Central memory CD8-positive, alpha-beta T cell (primary cell): Measurements from ENCODE around the gene CTNS.

ENCODE experiments used
- ATAC-seq: fragments of 150-1000 bp; cut with Tn5 transposase; replicated peaks from 2 replicates; pipeline ENCODE4 v1.10.0; 2022; ENCODE audit warnings: mild to moderate bottlenecking, moderate FRiP score, moderate number of reproducible peaks; ENCODE audit not compliant: poor library complexity, severe bottlenecking; ENCODE audit errors: extremely low read depth
- DNase-seq, 2 donors: peaks; one replicate each; pipeline ENCODE4 v3.0.0; 2021; ENCODE audit warnings: low spot score in 2 of 2
- H3K27ac Mint-ChIP-seq: one replicate; pipeline ENCODE4 v1.8.0; 2022; ENCODE audit warnings: low read depth, mild to moderate bottlenecking, moderate library complexity, mixed read lengths
- H3K27me3 Mint-ChIP-seq: one replicate; pipeline ENCODE4 v1.8.0; 2022; ENCODE audit warnings: mixed read lengths
- H3K36me3 Mint-ChIP-seq: one replicate; pipeline ENCODE4 v1.8.0; 2022; ENCODE audit warnings: mild to moderate bottlenecking, moderate library complexity, mixed read lengths; ENCODE audit not compliant: insufficient read depth
- H3K4me1 Mint-ChIP-seq: one replicate; pipeline ENCODE4 v1.8.0; 2022; ENCODE audit warnings: mixed read lengths
- H3K4me3 Mint-ChIP-seq: one replicate; pipeline ENCODE4 v1.8.0; 2022; ENCODE audit warnings: mild to moderate bottlenecking, moderate library complexity, mixed read lengths
- H3K9me3 Mint-ChIP-seq: one replicate; pipeline ENCODE4 v1.8.0; 2022; ENCODE audit warnings: mixed read lengths

The CTNS gene

DNA sequence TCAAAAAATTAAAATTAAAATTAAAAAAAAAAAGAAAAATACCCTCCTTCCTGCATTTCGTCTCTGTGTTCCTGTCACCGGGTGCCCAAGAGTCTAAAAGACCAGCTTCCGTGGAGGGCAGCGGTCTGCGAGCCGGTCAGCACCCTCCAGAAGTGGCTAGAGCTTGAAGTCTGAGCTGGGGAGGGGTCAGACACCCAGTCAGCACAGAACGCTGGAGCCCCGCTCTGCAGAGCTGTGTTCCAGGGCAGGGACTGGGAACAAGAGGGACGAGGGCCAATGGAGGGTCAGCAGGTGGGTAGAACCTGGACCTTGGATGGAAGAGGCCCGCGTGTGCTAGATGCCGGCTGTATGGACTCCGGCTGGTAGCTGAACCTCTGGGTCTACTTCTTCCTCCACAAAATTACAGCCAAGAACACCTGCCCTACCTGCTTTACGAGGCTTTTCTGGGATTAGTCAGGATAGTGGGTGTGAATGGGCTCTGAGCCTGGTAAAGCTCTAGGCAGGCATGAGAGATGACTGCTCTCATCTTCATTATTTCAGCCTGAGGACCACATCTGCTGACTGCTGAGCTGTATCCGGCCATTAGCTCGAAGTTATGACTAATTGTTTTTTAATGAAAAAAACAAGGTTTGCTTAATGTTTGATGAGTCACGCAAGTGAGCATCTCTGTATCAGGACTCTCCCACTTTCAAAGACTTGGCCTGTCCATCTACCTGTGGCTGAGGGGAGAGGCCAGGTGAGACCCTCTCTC, 33.3 kb upstream of the CTNS start:
- Mint-ChIP-seq H3K4me3 (no peak overlapping the region), H3K4me1 (no peaks in the 10 kb centered on the region), H3K9me3 (no peaks in the 10 kb centered on the region), H3K36me3 (peaks cover 4% of the 10 kb centered on the region), H3K27ac (no peak overlapping the region), H3K27me3 (no peaks in the 10 kb centered on the region)
- DNase-seq (no peak), ATAC-seq (no peak)

DNA sequence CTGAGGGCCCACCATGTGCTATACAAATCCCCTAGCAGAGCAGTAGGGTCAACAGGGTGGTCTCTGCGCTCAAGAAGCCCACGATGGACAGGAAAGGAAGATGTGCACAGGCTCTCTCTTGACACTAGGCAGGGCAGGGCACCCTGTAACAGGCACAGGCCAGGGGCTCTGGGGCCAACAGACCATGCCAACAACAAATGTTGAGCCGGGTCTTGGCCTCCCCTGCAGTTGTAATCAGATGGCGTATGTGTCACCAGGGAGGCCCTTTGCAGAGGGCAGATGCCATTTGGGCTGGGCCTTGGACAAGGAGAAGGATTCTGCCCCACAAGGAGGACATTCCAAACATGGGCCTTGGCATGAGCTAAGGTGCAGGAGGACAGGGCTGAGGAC, 32.7 kb upstream of the CTNS start:
- Mint-ChIP-seq H3K9me3 (no peaks in the 10 kb centered on the region), H3K4me1 (no peaks in the 10 kb centered on the region), H3K27ac (no peak overlapping the region), H3K36me3 (peaks cover 4% of the 10 kb centered on the region), H3K4me3 (no peak overlapping the region), H3K27me3 (no peaks in the 10 kb centered on the region)
- ATAC-seq, result no peak
- no peak for DNase-seq

DNA sequence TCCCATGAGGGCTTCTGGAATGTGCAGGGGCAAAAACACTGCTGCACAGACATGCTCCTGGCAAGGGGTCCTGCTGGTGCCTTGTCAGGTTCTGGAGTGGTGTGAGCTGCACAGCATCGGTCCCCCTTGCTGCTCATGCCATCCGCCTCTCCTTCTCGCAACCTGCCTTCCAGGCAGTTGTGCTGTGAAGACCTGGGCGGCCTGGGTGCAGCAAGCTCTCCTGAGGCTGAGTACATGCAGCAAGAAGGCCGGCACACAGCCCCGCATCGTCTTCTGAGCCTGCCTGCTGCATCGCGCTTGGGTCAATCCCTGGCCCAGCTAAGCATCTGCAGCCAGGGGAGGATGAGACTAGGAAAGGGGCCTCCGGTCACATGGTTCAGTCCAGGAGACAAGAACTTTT, 26.9 kb upstream of the CTNS start:
- DNase-seq (no peak), ATAC-seq (no peak)
- Mint-ChIP-seq H3K4me3 (no peak overlapping the region), H3K27ac (no peak overlapping the region), H3K36me3 (peaks cover 20% of the 10 kb centered on the region), H3K9me3 (no peaks in the 10 kb centered on the region), H3K4me1 (no peaks in the 10 kb centered on the region), H3K27me3 (no peaks in the 10 kb centered on the region)

DNA sequence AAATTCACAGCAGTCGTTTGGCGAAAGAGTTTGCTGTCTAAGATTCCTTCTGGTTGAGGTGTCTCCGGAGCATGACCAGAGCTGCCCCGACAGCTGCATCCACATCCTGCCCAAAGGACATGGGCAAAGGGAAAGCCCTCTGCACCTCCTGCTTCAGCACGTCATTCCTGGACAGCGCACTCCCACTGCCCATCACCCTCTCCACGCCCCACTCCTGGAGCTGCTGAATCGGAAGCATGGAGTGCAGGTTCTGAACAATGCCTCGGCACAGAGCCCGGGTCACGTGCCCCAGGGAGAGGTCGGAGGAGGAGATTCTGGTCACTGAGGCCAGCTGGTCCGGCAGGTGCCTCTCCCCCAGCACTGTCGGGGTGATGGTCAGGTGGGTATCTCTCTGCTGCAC, 26.0 kb upstream of the CTNS start:
- no peak for DNase-seq
- Mint-ChIP-seq H3K36me3 (peaks cover 20% of the 10 kb centered on the region), H3K4me1 (no peaks in the 10 kb centered on the region), H3K9me3 (no peaks in the 10 kb centered on the region), H3K4me3 (no peak overlapping the region), H3K27me3 (no peaks in the 10 kb centered on the region), H3K27ac (no peak overlapping the region)
- no peak for ATAC-seq

DNA sequence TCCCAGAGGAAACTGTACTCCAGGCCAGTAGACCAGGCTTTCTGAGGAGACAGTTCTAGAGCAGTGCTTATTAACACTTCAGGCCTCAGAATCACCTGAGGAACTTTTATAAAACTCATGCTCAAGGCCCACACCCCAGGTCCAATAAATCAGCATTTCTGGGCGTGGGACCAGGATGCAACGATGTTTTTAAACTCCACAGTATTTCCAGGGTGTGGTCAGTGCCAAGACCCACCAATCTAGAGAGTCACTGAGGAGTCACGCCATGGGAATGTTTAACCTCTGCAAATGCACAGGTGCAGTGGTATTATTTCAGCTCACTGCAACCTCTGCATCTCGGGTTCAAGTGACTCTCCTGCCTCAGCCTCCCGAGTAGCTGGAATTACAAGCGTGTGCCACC, 23.4 kb upstream of the CTNS start:
- DNase-seq (no peak), ATAC-seq (no peak)
- H3K36me3 Mint-ChIP-seq, result peaks cover 25% of the 10 kb centered on the region
- no peak overlapping the region for H3K4me3 Mint-ChIP-seq
- H3K9me3 Mint-ChIP-seq, result no peaks in the 10 kb centered on the region
- no peaks in the 10 kb centered on the region for H3K27me3 Mint-ChIP-seq
- no peak overlapping the region for H3K27ac Mint-ChIP-seq
- H3K4me1 Mint-ChIP-seq, result no peaks in the 10 kb centered on the region

DNA sequence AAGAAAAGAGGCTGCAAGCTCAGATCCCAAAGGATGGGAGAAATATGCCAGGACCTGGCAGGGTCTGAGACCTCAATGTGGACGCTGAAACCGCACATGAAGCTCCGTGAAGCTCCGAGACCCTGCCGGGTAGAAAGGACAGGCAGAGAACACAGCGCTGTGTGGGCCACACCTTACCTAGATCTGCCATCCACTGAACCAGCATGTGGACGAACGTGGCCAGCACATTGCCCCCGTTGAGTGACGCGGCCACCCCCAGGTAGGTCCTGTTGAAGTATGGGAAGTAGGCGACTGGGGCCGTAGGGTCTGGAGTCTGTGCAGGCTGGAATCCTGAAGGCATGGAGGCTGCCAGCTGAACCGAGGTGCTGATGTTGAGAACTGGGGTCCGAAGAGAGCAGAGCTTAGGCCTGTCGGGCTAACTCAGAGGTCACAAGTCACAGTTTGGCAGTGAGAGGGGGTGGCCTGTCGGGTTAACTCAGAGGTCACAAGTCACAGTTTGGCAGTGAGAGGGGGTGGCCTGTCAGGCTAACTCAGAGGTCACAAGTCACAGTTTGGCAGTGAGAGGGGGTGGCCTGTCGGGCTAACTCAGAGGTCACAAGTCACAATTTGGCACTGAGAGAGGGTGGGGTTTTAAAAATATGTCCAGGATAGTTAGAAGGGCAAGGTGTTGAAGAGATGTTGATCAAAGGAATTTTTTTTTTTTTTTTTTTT, 21.2 kb upstream of the CTNS start:
- Mint-ChIP-seq H3K27ac (no peak overlapping the region), H3K36me3 (peaks cover 35% of the 10 kb centered on the region)
- DNase-seq, result no peak

DNA sequence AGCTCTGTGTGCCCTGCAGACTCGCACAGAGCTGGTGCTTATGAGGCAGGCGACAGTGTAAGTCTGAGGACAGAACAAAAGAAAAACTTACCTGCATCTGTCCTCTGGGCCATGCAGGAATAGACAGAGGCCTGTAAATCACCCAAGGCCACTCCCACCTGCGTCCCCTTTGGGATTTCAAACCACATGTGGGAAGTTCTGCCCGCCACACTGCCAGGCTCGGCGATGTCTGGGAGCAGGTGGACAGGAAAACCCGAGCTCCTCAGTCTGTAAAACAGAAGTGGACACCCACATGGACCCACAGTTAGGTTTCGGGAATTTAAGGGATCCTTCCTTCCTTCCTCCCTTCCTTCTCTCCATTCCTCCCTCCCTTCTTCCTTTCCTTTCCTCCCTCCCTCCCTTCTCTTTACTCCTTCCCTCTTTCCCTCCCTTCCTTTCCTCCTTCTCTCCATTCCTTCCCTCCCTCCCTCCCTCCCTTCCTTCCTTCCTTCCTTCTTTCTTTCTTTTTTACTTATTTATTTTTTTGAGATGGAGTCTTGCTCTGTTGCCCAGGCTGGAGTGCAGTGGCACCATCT, 15.3 kb upstream of the CTNS start:
- Mint-ChIP-seq H3K27ac (no peak overlapping the region), H3K36me3 (peaks cover 26% of the 10 kb centered on the region), H3K4me1 (no peaks in the 10 kb centered on the region), H3K9me3 (no peaks in the 10 kb centered on the region), H3K4me3 (no peak overlapping the region), H3K27me3 (no peaks in the 10 kb centered on the region)
- ATAC-seq (no peak), DNase-seq (no peak)

More for the DNA sequence above, 21.2 kb upstream of the CTNS start:
- Mint-ChIP-seq H3K27me3 (no peaks in the 10 kb centered on the region), H3K4me3 (no peak overlapping the region), H3K9me3 (no peaks in the 10 kb centered on the region), H3K4me1 (no peaks in the 10 kb centered on the region)
- no peak for ATAC-seq

DNA sequence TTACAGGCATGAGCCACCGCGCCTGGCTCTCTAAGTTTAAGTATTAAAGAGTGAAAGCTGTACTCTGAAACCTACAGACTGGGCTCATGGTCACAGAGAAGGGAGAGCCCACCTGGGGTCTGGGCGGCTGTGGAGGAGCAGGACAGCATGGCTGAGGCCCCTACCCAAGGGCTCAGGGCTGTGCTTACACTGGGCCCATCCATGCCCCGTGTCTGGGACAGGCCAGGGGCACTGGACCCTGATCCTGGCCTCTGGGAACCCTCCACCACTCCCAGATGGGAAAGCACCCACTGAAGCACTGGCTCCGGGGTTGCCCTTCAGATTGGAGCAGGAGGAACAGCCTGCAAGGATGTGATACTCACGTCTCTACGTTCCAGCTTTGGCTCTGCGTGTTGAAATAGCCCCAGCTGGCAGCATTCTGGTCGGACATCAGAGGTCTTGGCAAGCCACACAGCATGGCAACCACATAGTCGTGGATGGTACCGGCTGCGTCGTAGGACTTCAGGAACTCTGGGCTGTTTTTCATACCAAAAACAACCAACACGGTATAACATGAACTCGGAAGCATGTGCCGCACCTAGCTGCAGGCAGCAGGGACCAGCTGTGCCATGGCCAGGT, 13.5 kb upstream of the CTNS start:
- no peaks in the 10 kb centered on the region for H3K9me3 Mint-ChIP-seq
- DNase-seq, result no peak
- no peak for ATAC-seq
- no peaks in the 10 kb centered on the region for H3K4me1 Mint-ChIP-seq
- H3K4me3 Mint-ChIP-seq, result no peak overlapping the region
- H3K27ac Mint-ChIP-seq, result no peak overlapping the region
- H3K36me3 Mint-ChIP-seq, result peaks cover 26% of the 10 kb centered on the region
- no peaks in the 10 kb centered on the region for H3K27me3 Mint-ChIP-seq

DNA sequence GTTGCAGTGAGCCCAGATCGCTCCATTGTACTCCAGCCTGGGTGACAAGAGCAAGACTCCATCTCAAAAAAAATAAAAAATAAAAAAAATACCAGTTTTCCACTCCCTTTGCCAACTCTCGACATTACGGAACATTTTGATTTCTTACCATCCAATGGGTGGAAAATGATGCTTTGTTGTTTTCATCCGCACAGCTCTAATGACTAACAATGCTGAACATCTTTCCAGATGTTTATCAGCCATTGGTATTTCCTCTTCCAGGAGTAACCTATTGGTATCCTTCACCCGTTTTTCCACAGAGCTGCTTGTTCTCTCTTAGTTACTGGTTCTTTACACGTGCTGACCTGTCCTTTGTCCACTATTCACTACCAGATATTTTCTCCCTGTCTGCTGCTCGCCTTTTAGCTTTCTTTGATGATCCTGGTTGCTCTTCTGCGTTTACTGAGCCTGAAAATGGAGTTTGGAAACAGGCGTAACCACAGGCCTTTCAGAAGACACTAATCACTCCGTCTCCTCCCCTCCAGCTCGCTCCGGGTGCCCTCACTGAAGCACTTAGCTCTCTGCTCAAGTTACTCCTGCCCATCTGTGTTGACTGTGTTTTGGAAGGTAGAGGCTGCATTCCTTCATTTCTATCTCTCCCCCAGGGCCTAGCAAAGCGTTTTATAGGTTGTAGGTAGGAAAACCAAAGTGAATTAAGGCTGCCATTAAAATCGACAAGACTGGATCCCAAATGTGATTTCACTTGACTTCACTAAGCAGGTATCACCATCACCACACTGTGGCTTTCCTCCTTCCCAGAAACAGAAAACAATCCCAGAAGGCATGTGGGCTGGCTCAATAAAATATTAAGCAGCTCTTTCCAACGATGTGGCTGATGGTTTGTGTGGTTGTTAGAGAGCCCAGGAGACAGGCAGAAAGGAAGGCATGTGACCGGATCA, 9.5 kb upstream of the CTNS start:
- Mint-ChIP-seq H3K36me3 (peaks cover 27% of the 10 kb centered on the region), H3K9me3 (no peaks in the 10 kb centered on the region), H3K4me3 (no peak overlapping the region), H3K27me3 (no peaks in the 10 kb centered on the region), H3K4me1 (peaks cover 1% of the 10 kb centered on the region), H3K27ac (no peak overlapping the region)
- ATAC-seq (no peak), DNase-seq (no peak)

DNA sequence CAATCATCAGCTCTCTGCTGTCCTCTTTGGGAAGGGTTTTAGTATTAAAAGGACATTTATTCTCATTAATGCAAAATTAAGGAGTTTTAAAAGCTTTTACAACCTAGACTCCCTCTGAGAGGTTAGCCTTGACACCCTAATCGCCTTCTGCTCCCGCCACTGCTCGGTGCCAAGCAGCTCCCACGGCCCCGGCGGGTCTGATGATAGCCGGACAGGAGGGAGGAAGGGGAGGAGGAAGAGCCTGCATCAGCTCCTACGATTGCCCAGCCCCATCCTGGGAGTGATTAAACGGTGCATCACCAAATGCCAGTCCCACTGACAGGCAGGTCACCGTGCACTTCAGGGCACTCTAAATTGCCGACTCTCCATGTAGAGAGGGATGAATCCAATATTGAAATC, 8.8 kb upstream of the CTNS start:
- H3K36me3 Mint-ChIP-seq, result peaks cover 27% of the 10 kb centered on the region
- DNase-seq (no peak), ATAC-seq (no peak)
- no peaks in the 10 kb centered on the region for H3K27me3 Mint-ChIP-seq
- H3K4me1 Mint-ChIP-seq, result peaks cover 6% of the 10 kb centered on the region
- no peak overlapping the region for H3K27ac Mint-ChIP-seq
- H3K9me3 Mint-ChIP-seq, result no peaks in the 10 kb centered on the region
- no peak overlapping the region for H3K4me3 Mint-ChIP-seq

DNA sequence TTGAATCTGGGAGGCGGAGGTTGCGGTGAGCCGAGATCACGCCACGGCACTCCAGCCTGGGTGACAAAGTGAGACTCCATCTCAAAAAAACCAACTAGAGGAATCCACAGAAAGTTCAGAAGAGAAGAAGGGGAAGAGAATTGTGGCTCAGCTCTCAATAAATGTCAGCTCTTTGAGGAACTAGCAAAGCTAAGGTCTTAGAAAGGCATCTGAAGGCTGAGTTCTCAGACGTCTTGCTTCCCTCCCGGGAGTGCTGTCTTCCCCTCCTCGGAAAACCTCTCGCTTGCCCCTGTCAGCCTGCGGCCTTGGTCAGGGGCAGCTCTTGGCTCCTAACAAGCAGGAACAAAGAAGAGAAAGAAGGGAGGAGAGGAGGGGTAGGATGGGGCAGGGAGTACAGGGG, 5.8 kb upstream of the CTNS start:
- no peaks in the 10 kb centered on the region for H3K9me3 Mint-ChIP-seq
- H3K4me3 Mint-ChIP-seq, result no peak overlapping the region

DNA sequence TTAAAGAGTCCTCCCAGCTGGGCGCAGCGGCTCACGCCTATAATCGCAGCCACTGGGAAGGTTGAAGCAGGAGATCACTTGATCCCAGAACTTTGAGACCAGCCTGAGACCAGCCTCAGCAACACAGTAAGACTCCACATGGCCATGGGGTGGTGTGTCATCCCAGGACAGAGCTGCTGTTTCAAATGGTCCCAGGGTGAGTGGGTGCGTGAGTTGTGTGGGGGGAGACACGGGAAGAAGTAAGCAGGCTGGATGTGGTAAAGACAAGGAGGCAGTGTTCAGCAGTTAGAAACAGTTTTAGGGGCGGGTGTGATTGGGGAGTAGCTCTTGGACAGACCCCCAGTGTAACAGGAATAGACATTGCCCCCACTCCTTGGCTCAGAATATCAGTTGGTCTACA, 4.3 kb upstream of the CTNS start:
- H3K36me3 Mint-ChIP-seq, result peaks cover 22% of the 10 kb centered on the region

More for the DNA sequence above, 5.8 kb upstream of the CTNS start:
- ATAC-seq, result no peak
- DNase-seq, result no peak
- Mint-ChIP-seq H3K4me1 (peaks cover 16% of the 10 kb centered on the region), H3K36me3 (peaks cover 25% of the 10 kb centered on the region), H3K27me3 (no peaks in the 10 kb centered on the region), H3K27ac (peak overlapping the region; percentile 10)

More for the DNA sequence above, 4.3 kb upstream of the CTNS start:
- Mint-ChIP-seq H3K4me1 (peaks cover 16% of the 10 kb centered on the region), H3K27me3 (no peaks in the 10 kb centered on the region), H3K4me3 (no peak overlapping the region), H3K9me3 (no peaks in the 10 kb centered on the region), H3K27ac (no peak overlapping the region)
- no peak for ATAC-seq
- DNase-seq, result no peak
